ENCODE measurements around the gene EIF4E2.
"Not testable (repeated sequence)": the region's sequence is repeated elsewhere in the genome, so short reads cannot be mapped to it uniquely, and the experiment has no call there.

DNA sequence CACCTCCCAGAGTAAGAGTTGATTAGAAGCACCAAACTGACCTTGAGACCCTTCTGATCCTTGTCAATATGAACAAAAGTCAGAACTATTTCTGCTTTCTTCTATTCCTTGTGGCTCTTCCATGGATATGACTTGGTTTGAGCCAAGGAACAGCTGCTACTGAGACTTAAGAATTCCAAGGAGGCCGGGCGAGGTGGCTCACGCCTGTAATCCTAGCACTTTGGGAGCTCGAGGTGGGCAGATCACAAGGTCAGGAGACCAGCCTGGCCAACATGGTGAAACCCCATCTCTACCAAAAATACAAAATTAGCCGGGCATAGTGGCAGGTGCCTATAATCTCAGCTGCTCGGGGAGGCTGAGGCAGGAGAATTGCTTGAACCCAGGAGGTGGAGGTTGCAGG, 20.0 kb downstream of the EIF4E2 start:
- not testable (repeated sequence) for TF ChIP-seq CTCF (IDR thresholded peaks at IDR 0.05; ENCODE audit: low read length); EZH2 (IDR thresholded peaks at IDR 0.05; ENCODE audit: borderline replicate concordance, low read length)

Data from OCI-LY1 (cell line).